Subcutaneous adipose tissue (tissue), 4 donors: Measurements from ENCODE around the gene SMIM36. TPM values are rescaled to one million over a fixed set of nuclear protein-coding genes. Genes with fewer than 3 reads are reported as not detected.

Source experiments
- total RNA-seq, 4 donors: library from RNA; depleted of rRNA; stranded (reverse); fragments of >200 nt; gene quantifications; one replicate each; pipeline ENCODE4 v1.1.0, GENCODE V29; 2016
- TF ChIP-seq, protein P1 (sequence below): fragments of 450-650 bp; IDR thresholded peaks from one replicate; pipeline ENCODE4 v1.5.1; 2016; ENCODE audit warnings: low read depth, mild to moderate bottlenecking, control low read depth, antibody characterized with exemption, moderate library complexity

SMIM36 gene
- total RNA-seq, 4 donors from 2014 or later = not detected

GRCh38 chr17:55418369-55419268, 92.6 kb downstream of the SMIM36 start:
- TF ChIP-seq, protein P1, sequence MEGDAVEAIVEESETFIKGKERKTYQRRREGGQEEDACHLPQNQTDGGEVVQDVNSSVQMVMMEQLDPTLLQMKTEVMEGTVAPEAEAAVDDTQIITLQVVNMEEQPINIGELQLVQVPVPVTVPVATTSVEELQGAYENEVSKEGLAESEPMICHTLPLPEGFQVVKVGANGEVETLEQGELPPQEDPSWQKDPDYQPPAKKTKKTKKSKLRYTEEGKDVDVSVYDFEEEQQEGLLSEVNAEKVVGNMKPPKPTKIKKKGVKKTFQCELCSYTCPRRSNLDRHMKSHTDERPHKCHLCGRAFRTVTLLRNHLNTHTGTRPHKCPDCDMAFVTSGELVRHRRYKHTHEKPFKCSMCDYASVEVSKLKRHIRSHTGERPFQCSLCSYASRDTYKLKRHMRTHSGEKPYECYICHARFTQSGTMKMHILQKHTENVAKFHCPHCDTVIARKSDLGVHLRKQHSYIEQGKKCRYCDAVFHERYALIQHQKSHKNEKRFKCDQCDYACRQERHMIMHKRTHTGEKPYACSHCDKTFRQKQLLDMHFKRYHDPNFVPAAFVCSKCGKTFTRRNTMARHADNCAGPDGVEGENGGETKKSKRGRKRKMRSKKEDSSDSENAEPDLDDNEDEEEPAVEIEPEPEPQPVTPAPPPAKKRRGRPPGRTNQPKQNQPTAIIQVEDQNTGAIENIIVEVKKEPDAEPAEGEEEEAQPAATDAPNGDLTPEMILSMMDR = no peak

DNA sequence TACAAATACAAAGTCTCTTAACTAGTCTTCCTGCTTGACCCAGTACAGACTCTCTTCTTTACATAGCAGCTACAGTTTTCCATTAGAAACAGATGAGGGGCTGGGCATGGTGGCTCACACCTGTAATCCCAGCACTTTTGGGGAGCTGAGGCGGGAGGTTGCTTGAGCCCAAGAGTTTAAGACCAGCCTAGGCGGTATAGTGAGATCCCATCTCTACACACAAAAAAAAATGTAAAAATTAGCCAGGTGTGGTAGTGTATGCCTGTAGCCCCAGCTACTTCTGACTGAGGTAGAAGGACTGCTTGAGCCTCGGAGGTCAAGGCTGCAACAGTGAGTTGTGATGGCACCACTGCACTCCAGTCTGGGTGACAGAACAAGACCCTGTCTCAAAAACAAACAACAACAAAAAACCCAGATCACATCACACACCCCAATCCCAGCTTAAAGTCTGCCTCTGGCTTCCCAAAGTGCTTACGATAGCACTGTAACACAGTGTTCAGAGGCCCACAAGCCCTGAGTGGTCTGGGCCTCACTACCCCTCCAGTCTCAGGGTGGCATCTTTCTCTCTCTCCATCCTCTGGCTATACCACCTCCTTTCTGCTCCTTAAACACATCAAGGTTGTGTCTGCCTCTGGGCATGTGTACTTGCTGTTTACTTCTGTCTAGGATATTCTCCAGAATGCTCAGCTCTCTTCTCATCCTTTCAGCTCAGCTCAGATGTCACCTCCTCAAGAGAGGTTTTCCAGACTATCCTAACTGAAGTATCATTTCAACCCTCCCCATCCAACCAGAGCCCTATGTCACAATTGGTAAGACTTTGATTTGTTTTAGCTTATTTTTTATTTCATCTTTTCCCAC, 93.6 kb downstream of the SMIM36 start:
- TF ChIP-seq, protein P1 = no peak

DNA sequence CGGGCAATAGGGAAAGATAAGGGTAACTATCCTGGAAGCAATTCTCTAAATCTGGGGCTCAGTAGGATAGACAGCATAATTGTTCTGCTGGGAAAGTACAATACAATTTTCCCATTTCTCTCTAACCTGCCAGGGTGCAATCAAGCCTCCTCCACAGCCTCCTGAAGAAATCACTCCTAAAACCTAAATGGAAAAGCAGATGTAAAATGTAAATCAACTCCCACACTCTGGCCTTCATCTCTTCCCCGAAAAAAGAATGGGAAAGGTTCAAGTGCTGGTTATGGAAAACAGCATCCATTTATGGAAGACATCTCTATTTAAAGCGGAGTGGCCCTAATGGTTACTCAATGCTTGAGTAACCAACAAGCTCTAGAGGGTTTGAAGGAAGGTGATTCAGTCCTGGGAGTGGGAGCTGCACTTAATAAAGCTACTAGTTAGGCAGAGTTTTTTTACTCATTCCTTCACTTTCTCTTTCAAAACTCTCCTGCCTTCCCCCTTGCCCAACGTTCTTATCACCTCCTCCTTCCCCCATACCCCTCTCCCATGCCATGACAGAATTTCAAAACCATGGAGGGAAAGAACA, 94.7 kb downstream of the SMIM36 start:
- TF ChIP-seq, protein P1 = no peak

GRCh38 chr17:55416000-55416399, 95.3 kb downstream of the SMIM36 start:
- TF ChIP-seq, protein P1 = no peak

DNA sequence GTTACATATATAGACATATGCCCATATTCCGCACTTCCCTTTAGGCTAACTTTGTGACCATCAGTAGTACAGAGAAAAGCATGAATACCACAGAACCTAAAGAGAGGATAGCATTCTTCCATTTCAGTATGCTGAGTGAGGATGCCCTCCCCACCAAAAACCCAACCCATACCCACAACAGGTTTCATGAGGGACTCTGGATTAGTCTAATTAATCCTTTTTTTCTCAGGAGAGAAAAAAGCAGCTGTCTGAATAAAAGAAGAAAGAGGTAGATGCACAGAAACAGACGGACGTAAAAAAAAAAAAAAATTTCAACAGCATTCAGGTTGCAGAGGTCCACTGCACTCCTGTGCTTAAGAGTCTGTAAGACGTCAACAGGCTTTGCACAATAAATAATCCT, 96.3 kb downstream of the SMIM36 start:
- TF ChIP-seq, protein P1 = no peak

- TF ChIP-seq, protein P1 = no peak
Observed at GRCh38 chr17:55413825-55414489, 97.3 kb downstream of the SMIM36 start.
